Stimulated activated CD8-positive, alpha-beta memory T cell treated with anti-CD3 and anti-CD28 coated beads, Interleukin-7, amount 100 ng/mL, for 24 hours (primary cell): ENCODE data around the gene RAVER1.

Experiments
- DNase-seq: peaks from one replicate; pipeline ENCODE4 v3.0.0-alpha.2; 2020; ENCODE audit warnings: low read depth

RAVER1 gene

GRCh38 chr19:10317857-10318462 is 15.4 kb downstream of the RAVER1 start:
- DNase-seq, result no peak

- no peak for DNase-seq
Observed at GRCh38 chr19:10317045-10317856, 16.1 kb downstream of the RAVER1 start.

GRCh38 chr19:10316229-10317044 is 16.9 kb downstream of the RAVER1 start:
- DNase-seq, result no peak

- peak; percentile 89 for DNase-seq
Observed at GRCh38 chr19:10315335-10316214, 17.8 kb downstream of the RAVER1 start, which contains the start of gene FDX2. TSS of gene FDX2 (minus strand) at chr19:10316015. CDS start at chr19:10315996, 19 bp downstream.

GRCh38 chr19:10309423-10309822 is 23.9 kb downstream of the RAVER1 start, which contains the start of gene ZGLP1:
TSS of gene ZGLP1 (minus strand) at chr19:10309815.
- no peak for DNase-seq

GRCh38 chr19:10306327-10306726 is 27.0 kb downstream of the RAVER1 start:
- no peak for DNase-seq

GRCh38 chr19:10305139-10305806 is 28.1 kb downstream of the RAVER1 start:
- no peak for DNase-seq

GRCh38 chr19:10299545-10300458 is 33.5 kb downstream of the RAVER1 start:
- DNase-seq, result no peak

- no peak for DNase-seq
Observed at GRCh38 chr19:10295847-10296591, 37.3 kb downstream of the RAVER1 start.

- DNase-seq, result no peak
Observed at GRCh38 chr19:10295305-10295846, 38.0 kb downstream of the RAVER1 start.

GRCh38 chr19:10294368-10294697 is 39.0 kb downstream of the RAVER1 start:
- no peak for DNase-seq

- DNase-seq, result no peak
Observed at GRCh38 chr19:10293637-10294367, 39.5 kb downstream of the RAVER1 start.

GRCh38 chr19:10292789-10293636 is 40.3 kb downstream of the RAVER1 start:
- no peak for DNase-seq

GRCh38 chr19:10292206-10292788 is 41.0 kb downstream of the RAVER1 start:
- peak; percentile 56 for DNase-seq

GRCh38 chr19:10291554-10292205 is 41.6 kb downstream of the RAVER1 start:
- DNase-seq, result no peak

- DNase-seq, result no peak
Observed at GRCh38 chr19:10290876-10291553, 42.3 kb downstream of the RAVER1 start.
